GM12878 (cell line): ENCODE measurements around the gene CCDC141. TPM values are rescaled to one million over a fixed set of nuclear protein-coding genes. Genes with fewer than 3 reads are reported as not detected.
A peak's percentile ranks its signal among the peaks of the same experiment; 100 is the strongest.

ENCODE experiments used
- CBX5 ChIP-seq: sonication (generic); IDR thresholded peaks from 2 replicates; pipeline ENCODE4 v1.6.1; 2016; ENCODE audit warnings: low read depth, moderate library complexity, mild to moderate bottlenecking, inconsistent platforms
- MEF2A ChIP-seq: IDR thresholded peaks from 2 replicates; pipeline ENCODE4 v1.6.1; 2011; ENCODE audit warnings: low read depth, mild to moderate bottlenecking, low read length, moderate library complexity; ENCODE audit not compliant: insufficient read depth
- MLLT1 ChIP-seq: fragments of 450-650 bp; IDR thresholded peaks from 2 replicates; pipeline ENCODE4 v1.6.1; 2016; ENCODE audit warnings: mild to moderate bottlenecking
- MTA3 ChIP-seq: IDR thresholded peaks from 2 replicates; pipeline ENCODE4 v1.6.1; 2012; ENCODE audit warnings: low read length, inconsistent platforms, borderline replicate concordance
- MYC ChIP-seq: IDR thresholded peaks from 2 replicates; pipeline ENCODE4 v1.6.1; 2011; ENCODE audit warnings: mild to moderate bottlenecking, low read length, moderate library complexity, inconsistent platforms; ENCODE audit not compliant: insufficient read depth, insufficient replicate concordance, insufficient read length, severe bottlenecking
- NR2F1 ChIP-seq: fragments of 450-650 bp; conservative IDR thresholded peaks from 2 replicates; pipeline ENCODE4 v1.6.1; 2017; ENCODE audit warnings: mild to moderate bottlenecking
- PAX5 ChIP-seq: IDR thresholded peaks from 2 replicates; pipeline ENCODE4 v1.6.1; 2011; ENCODE audit warnings: low read depth, low read length, borderline replicate concordance
- RELA ChIP-seq: fragments of 450-650 bp; IDR thresholded peaks from 2 replicates; pipeline ENCODE4 v1.8.0; 2014; ENCODE audit warnings: borderline replicate concordance; ENCODE audit not compliant: partially characterized antibody
- SP1 ChIP-seq: IDR thresholded peaks from one replicate; pipeline ENCODE4 v1.6.1; 2011; ENCODE audit warnings: low read depth, low read length
- SUPT20H ChIP-seq: IDR thresholded peaks from 2 replicates; pipeline ENCODE4 v1.6.1; 2011; ENCODE audit warnings: low read depth, mild to moderate bottlenecking, low read length, moderate library complexity, borderline replicate concordance; ENCODE audit not compliant: control insufficient read depth
- ZBTB11 ChIP-seq: fragments of 450-650 bp; formaldehyde crosslinking; IDR thresholded peaks from 2 replicates; pipeline ENCODE4 v1.5.0; 2022; ENCODE audit warnings: mild to moderate bottlenecking, missing genetic modification characterization
- ZBTB33 ChIP-seq: fragments of 450-650 bp; IDR thresholded peaks from 2 replicates; pipeline ENCODE4 v1.6.1; 2017; ENCODE audit warnings: mild to moderate bottlenecking
- polyA plus RNA-seq, 11 experiments: library from polyadenylated mRNA; depleted of rRNA in 4 of 11; unstranded in 6 of 11; stranded (reverse) in 5 of 11; fragments of >200 nt; fragmentation: Nextera tagmentation in 4 of 11; fragmentation: Illumina TruSeq in 1 of 11; extraction: Ambion mirVana in 4 of 11; extraction: Trizol in 1 of 11; gene quantifications; 1 replicate in 1 of 11; 2 replicates in 10 of 11; pipeline versions ENCODE4 v1.2.1 to v1.2.3, GENCODE V29; 2011 to 2016; ENCODE audit warnings: inconsistent platforms in 2 of 11, missing spikeins in 2 of 11, low read depth in 1 of 11
- total RNA-seq, 4 experiments: library from RNA; depleted of rRNA in 3 of 4; stranded (reverse); fragments of >200 nt in 3 of 4; fragmentation: Illumina TruSeq in 1 of 4; extraction: Trizol in 1 of 4; gene quantifications; 2 replicates each; pipeline versions ENCODE4 v1.2.1 to v1.2.3, GENCODE V29; 2013 to 2021

Gene CCDC141
- total and polyA plus RNA-seq, 10 of the 15 experiments (the other 5 are each of a cell fraction or from before 2014, with no cell fraction given), result 0.84 to 12.5 (median 3.6) TPM

GRCh38 chr2:179059026-179059700 lies 9.2 kb upstream of the CCDC141 start (continued):
- TF ChIP-seq MLLT1 (no peak), PAX5 (no peak), RELA (no peak), ZBTB11 (CRISPR knock-in tag) (no peak), MYC (no peak), ZBTB33 (no peak), SP1 (no peak), NR2F1 (0 out of 2 replicates have a peak, but pooled peaks have one; percentile 19), MTA3 (no peak), SUPT20H (no peak), CBX5 (no peak), MEF2A (0 out of 2 replicates have a peak, but pooled peaks have one; percentile 9)
